Measurements from ENCODE around the gene STKLD1. TPM values are rescaled to one million over a fixed set of nuclear protein-coding genes. Genes with fewer than 3 reads are reported as not detected.

The STKLD1 gene
- total and polyA plus RNA-seq, 12 donors: 0.17 to 1.7 (median 0.68) TPM; not detected in 2

- H3K27ac ChIP-seq: peak overlapping the region; percentile 29 to 93 (median 82)
- peak overlapping the region; percentile 58 to 97 (median 88) for H3K4me3 ChIP-seq
- no peaks in the 10 kb centered on the region for H3K9me3 ChIP-seq
- WGBS, 2 donors: 1% methylated on average over 26 to 31 of the region's 31 CpGs
- H3K4me1 ChIP-seq: peaks cover 7 to 47% (median 31%) of the 10 kb centered on the region in 9 donors
- ATAC-seq (peak in 3 of 8 donors; percentile 3 to 11 (median 5)), DNase-seq (no peak)
- H3K27me3 ChIP-seq: no peaks in the 10 kb centered on the region
- peak in 1 of 9 donors; percentile 30 for TF ChIP-seq CTCF (IDR thresholded peaks at IDR 0.05)
- H3K36me3 ChIP-seq: peaks cover 0 to 62% (median 29%) of the 10 kb centered on the region in 9 donors
- intact Hi-C loops (cut with DNase I): loop anchor here in 2 of 10 donors (1.0 to 10.0 kb wide), 2 partner anchors 59 to 130 kb away; partner anchors contain the start of gene REXO4 (in 1 of the 2)
These were observed 20.2 kb upstream of the STKLD1 start for GRCh38 chr9:133355881-133356357.

- ATAC-seq: peak; percentile 86 to 97 (median 90)
These were observed 19.6 kb upstream of the STKLD1 start, which contains the start of the genes SURF1 and SURF2 for GRCh38 chr9:133356391-133357091. Gene SURF1 (minus strand): TSS chr9:133356487. CDS start chr9:133356453, 34 bp downstream. Gene SURF2 (plus strand): TSS chr9:133356550. CDS start chr9:133356593, 43 bp downstream.

GRCh38 chr9:133357656-133358055 is 18.5 kb upstream of the STKLD1 start:
- intact Hi-C loops (cut with DNase I): loop anchor here in 1 of 10 donors (10.0 kb wide), 1 partner anchor 57 kb away; the partner anchor contains the start of gene REXO4
- peak overlapping the region in 1 of 10 donors; percentile 4 for H3K27ac ChIP-seq
- WGBS, 2 donors: 84 to 85% methylated on average over 14 of the region's 14 CpGs
- ATAC-seq: no peak
- H3K4me3 ChIP-seq: peak overlapping the region in 2 of 10 donors; percentile 95 to 96
- H3K4me1 ChIP-seq: peaks cover 7 to 47% (median 31%) of the 10 kb centered on the region in 9 donors
- no peak for DNase-seq
- peaks cover 0 to 62% (median 22%) of the 10 kb centered on the region in 9 donors for H3K36me3 ChIP-seq
- no peak for TF ChIP-seq CTCF (IDR thresholded peaks at IDR 0.05)
- no peaks in the 10 kb centered on the region for H3K9me3 ChIP-seq
- no peaks in the 10 kb centered on the region for H3K27me3 ChIP-seq

More at GRCh38 chr9:133356391-133357091, 19.6 kb upstream of the STKLD1 start, which contains the start of the genes SURF1 and SURF2:
- peaks cover 7 to 47% (median 31%) of the 10 kb centered on the region in 9 donors for H3K4me1 ChIP-seq
- DNase-seq: peak; percentile 88 to 90
- peaks cover 0 to 62% (median 23%) of the 10 kb centered on the region in 9 donors for H3K36me3 ChIP-seq
- no peaks in the 10 kb centered on the region for H3K9me3 ChIP-seq
- H3K4me3 ChIP-seq: peak within 1 kb of the TSS; percentile 58 to 97 (median 88)
- TF ChIP-seq CTCF (IDR thresholded peaks at IDR 0.05): peak in 1 of 9 donors; percentile 11
- intact Hi-C loops (cut with DNase I): loop anchor here in 2 of 10 donors (1.0 to 10.0 kb wide), 2 partner anchors 58 to 130 kb away; partner anchors contain the start of gene REXO4 (in 1 of the 2)
- peak within 1 kb of the TSS; percentile 29 to 93 (median 82) for H3K27ac ChIP-seq
- no peaks in the 10 kb centered on the region for H3K27me3 ChIP-seq
- 1 to 2% methylated on average over 72 to 76 of the region's 78 CpGs for WGBS, 2 donors
